Upper lobe of left lung (tissue), 6 donors: ENCODE measurements around the gene VPS8. TPM values are rescaled to one million over a fixed set of nuclear protein-coding genes. Genes with fewer than 3 reads are reported as not detected.

Source experiments
- ATAC-seq, 2 donors: fragments of 200-7000 bp; cut with Tn5 transposase; one replicate each; pipeline ENCODE4 v1.9.1; 2022; ENCODE audit warnings: mild to moderate bottlenecking in 2 of 2, moderate library complexity in 2 of 2; ENCODE audit not compliant: low FRiP score in 2 of 2
- DNase-seq, 2 donors: peaks; one replicate each; pipeline ENCODE4 v3.0.0-alpha.2; 2019 to 2020
- H3K27ac ChIP-seq, 4 donors: fragments of 200-600 bp; sonication (generic); one replicate each; pipeline ENCODE4 v1.5.1; 2016 to 2019
- H3K27me3 ChIP-seq, 4 donors: fragments of 200-600 bp; sonication (generic); one replicate each; pipeline ENCODE4 v1.5.1; 2017 to 2019
- H3K36me3 ChIP-seq, 4 donors: fragments of 200-600 bp; sonication (generic); one replicate each; pipeline ENCODE4 v1.5.1; 2016 to 2019
- H3K4me1 ChIP-seq, 4 donors: fragments of 200-600 bp; sonication (generic); one replicate each; pipeline ENCODE4 v1.5.1; 2018 to 2019
- H3K4me3 ChIP-seq, 4 donors: fragments of 200-600 bp; sonication (generic); one replicate each; pipeline ENCODE4 v1.5.1; 2017 to 2019; ENCODE audit warnings: mild to moderate bottlenecking in 2 of 4, moderate library complexity in 1 of 4
- H3K9me3 ChIP-seq, 4 donors: fragments of 200-600 bp; sonication (generic); one replicate each; pipeline ENCODE4 v1.5.1; 2018 to 2019
- CTCF ChIP-seq, 6 experiments: fragments of 450-650 bp in 4 of 6; fragments of 200-600 bp in 2 of 6; sonication (generic) in 2 of 6; IDR thresholded peaks; one replicate each; pipeline ENCODE4 v1.5.1; 2016 to 2019; ENCODE audit warnings: antibody characterized with exemption in 6 of 6
- EP300 ChIP-seq, 4 donors: sonication (generic); formaldehyde crosslinking; IDR thresholded peaks; one replicate each; pipeline ENCODE4 v1.5.1; 2017; ENCODE audit warnings: antibody characterized with exemption in 4 of 4, control low read depth in 2 of 4
- POLR2A ChIP-seq, 4 donors: fragments of 450-650 bp; IDR thresholded peaks; one replicate each; pipeline ENCODE4 v1.5.1; 2016 to 2017; ENCODE audit warnings: antibody characterized with exemption in 4 of 4, mild to moderate bottlenecking in 2 of 4
- POLR2AphosphoS5 ChIP-seq, 2 donors: sonication (generic); formaldehyde crosslinking; IDR thresholded peaks; one replicate each; pipeline ENCODE4 v1.5.1; 2017; ENCODE audit warnings: antibody characterized with exemption in 2 of 2
- WGBS, 2 donors: methylation state at CpG; one replicate each; pipeline ENCODE4 v1.1.5; 2017 to 2018; 5-methylcytosine and 5-hydroxymethylcytosine counted together
- total RNA-seq, 6 donors: library from RNA; depleted of rRNA in 4 of 6; stranded (reverse); fragments of >200 nt in 4 of 6; gene quantifications; one replicate each; pipeline versions ENCODE4 v1.1.0 to v1.2.1, GENCODE V29; 2016 to 2021
- donor health status: DM: no; HTN: no; CAD: no; lungs with moderate emphysema.
- donor health status: DM: no; HTN: yes; CAD: no; lungs with severe emphysema.

VPS8 gene
- total RNA-seq, 6 donors from 2014 or later = 50.9 to 147 (median 61.5) TPM

GRCh38 chr3:184771301-184772127 lies 40.5 kb upstream of the VPS8 start:
- no peaks in the 10 kb centered on the region for H3K4me1 ChIP-seq
- WGBS, 2 donors = 67 to 77% methylated on average over 11 to 20 of the region's 20 CpGs
- no peak overlapping the region for H3K27ac ChIP-seq
- DNase-seq (no peak), ATAC-seq (no peak)
- H3K36me3 ChIP-seq = no peaks in the 10 kb centered on the region
- TF ChIP-seq POLR2A (IDR thresholded peaks at IDR 0.05) = no peak
- no peak for TF ChIP-seq POLR2AphosphoS5 (IDR thresholded peaks at IDR 0.05)
- TF ChIP-seq CTCF (IDR thresholded peaks at IDR 0.05) = no peak
- no peak for TF ChIP-seq EP300 (IDR thresholded peaks at IDR 0.05)
- no peak overlapping the region for H3K4me3 ChIP-seq
- H3K27me3 ChIP-seq = no peaks in the 10 kb centered on the region
- no peaks in the 10 kb centered on the region for H3K9me3 ChIP-seq

GRCh38 chr3:184772667-184773272 lies 39.2 kb upstream of the VPS8 start:
- H3K27me3 ChIP-seq = no peaks in the 10 kb centered on the region
- H3K36me3 ChIP-seq = no peaks in the 10 kb centered on the region
- no peak overlapping the region for H3K4me3 ChIP-seq
- ATAC-seq (no peak), DNase-seq (no peak)
- WGBS, 2 donors = 69 to 72% methylated on average over 8 of the region's 8 CpGs
- peaks cover 0 to 3% (median 0%) of the 10 kb centered on the region in 4 donors for H3K4me1 ChIP-seq
- TF ChIP-seq CTCF (IDR thresholded peaks at IDR 0.05) = no peak
- TF ChIP-seq EP300 (IDR thresholded peaks at IDR 0.05) = no peak
- TF ChIP-seq POLR2AphosphoS5 (IDR thresholded peaks at IDR 0.05) = no peak
- TF ChIP-seq POLR2A (IDR thresholded peaks at IDR 0.05) = no peak
- no peaks in the 10 kb centered on the region for H3K9me3 ChIP-seq
- peak overlapping the region in 3 of 4 donors; percentile 59 to 77 (median 75) for H3K27ac ChIP-seq

- 82 to 90% methylated on average over 31 to 43 of the region's 43 CpGs for WGBS, 2 donors
- DNase-seq (peak in 1 of 2 donors; percentile 78), ATAC-seq (peak in 1 of 2 donors; percentile 23)
- Histone ChIP-seq H3K9me3 (no peaks in the 10 kb centered on the region), H3K4me1 (peaks cover 0 to 3% (median 0%) of the 10 kb centered on the region in 4 donors), H3K27ac (peak overlapping the region; percentile 59 to 77 (median 70)), H3K4me3 (no peak overlapping the region), H3K36me3 (no peaks in the 10 kb centered on the region), H3K27me3 (no peaks in the 10 kb centered on the region)
- TF ChIP-seq POLR2AphosphoS5 (IDR thresholded peaks at IDR 0.05) (peak in 1 of 2 donors; percentile 52), CTCF (IDR thresholded peaks at IDR 0.05) (no peak), POLR2A (IDR thresholded peaks at IDR 0.05) (no peak), EP300 (IDR thresholded peaks at IDR 0.05) (no peak)
Measured at GRCh38 chr3:184773283-184774186, 38.4 kb upstream of the VPS8 start.

- WGBS, 2 donors = 85 to 100% methylated on average over 2 of the region's 2 CpGs
- no peak for TF ChIP-seq CTCF (IDR thresholded peaks at IDR 0.05)
- no peak for TF ChIP-seq POLR2A (IDR thresholded peaks at IDR 0.05)
- no peak for TF ChIP-seq EP300 (IDR thresholded peaks at IDR 0.05)
- no peak for TF ChIP-seq POLR2AphosphoS5 (IDR thresholded peaks at IDR 0.05)
- Histone ChIP-seq H3K4me3 (no peak overlapping the region), H3K4me1 (peaks cover 0 to 3% (median 0%) of the 10 kb centered on the region in 4 donors), H3K27ac (no peak overlapping the region), H3K9me3 (no peaks in the 10 kb centered on the region), H3K36me3 (no peaks in the 10 kb centered on the region), H3K27me3 (no peaks in the 10 kb centered on the region)
- DNase-seq (no peak), ATAC-seq (no peak)
Measured at GRCh38 chr3:184776916-184777315, 35.0 kb upstream of the VPS8 start.
